ENCODE results near the gene UMODL1. TPM values are rescaled to one million over a fixed set of nuclear protein-coding genes. Genes with fewer than 3 reads are reported as not detected.
"Not testable (repeated sequence)": the region's sequence is repeated elsewhere in the genome, so short reads cannot be mapped to it uniquely, and the experiment has no call there.

The UMODL1 gene
- polyA plus RNA-seq, 2 donors: 0.12 to 0.18 TPM

GRCh38 chr21:42114646-42115045 lies 43.5 kb downstream of the UMODL1 start:
- H3K36me3 ChIP-seq (ENCODE audit: control insufficient read depth in 2 of 2, insufficient read depth in 2 of 2, low read length in 1 of 2): no peaks in the 10 kb centered on the region
- WGBS, 2 donors: 84 to 86% methylated on average over 7 of the region's 7 CpGs
- no peaks in the 10 kb centered on the region for H3K27me3 ChIP-seq (ENCODE audit: control insufficient read depth in 1 of 2, insufficient read depth in 2 of 2, low read length in 2 of 2)

GRCh38 chr21:42115136-42115683 lies 44.1 kb downstream of the UMODL1 start:
- Histone ChIP-seq H3K4me1 (ENCODE audit: control insufficient read depth in 2 of 2, insufficient read depth in 2 of 2, low read length in 1 of 2) (peaks cover 2% of the 10 kb centered on the region in 2 donors), H3K27me3 (ENCODE audit: control insufficient read depth in 1 of 2, insufficient read depth in 2 of 2, low read length in 2 of 2) (no peaks in the 10 kb centered on the region), H3K4me3 (ENCODE audit: low read depth in 1 of 2, low read length in 2 of 2) (no peak overlapping the region), H3K36me3 (ENCODE audit: control insufficient read depth in 2 of 2, insufficient read depth in 2 of 2, low read length in 1 of 2) (no peaks in the 10 kb centered on the region), H3K9me3 (ENCODE audit: control insufficient read depth in 2 of 2, insufficient read depth in 1 of 2, low read depth in 1 of 2, low read length in 1 of 2) (no peaks in the 10 kb centered on the region), H3K27ac (ENCODE audit: low read depth in 2 of 2, low read length in 1 of 2) (no peak overlapping the region)
- 85 to 94% methylated on average over 8 of the region's 8 CpGs for WGBS, 2 donors

More at GRCh38 chr21:42114646-42115045, 43.5 kb downstream of the UMODL1 start:
- Histone ChIP-seq H3K27ac (ENCODE audit: low read depth in 2 of 2, low read length in 1 of 2) (no peak overlapping the region), H3K4me3 (ENCODE audit: low read depth in 1 of 2, low read length in 2 of 2) (no peak overlapping the region), H3K4me1 (ENCODE audit: control insufficient read depth in 2 of 2, insufficient read depth in 2 of 2, low read length in 1 of 2) (peaks cover 2% of the 10 kb centered on the region in 2 donors), H3K9me3 (ENCODE audit: control insufficient read depth in 2 of 2, insufficient read depth in 1 of 2, low read depth in 1 of 2, low read length in 1 of 2) (no peaks in the 10 kb centered on the region)

GRCh38 chr21:42116551-42116950 lies 45.4 kb downstream of the UMODL1 start:
- H3K27me3 ChIP-seq (ENCODE audit: control insufficient read depth in 1 of 2, insufficient read depth in 2 of 2, low read length in 2 of 2); H3K4me3 ChIP-seq (ENCODE audit: low read depth in 1 of 2, low read length in 2 of 2); H3K36me3 ChIP-seq (ENCODE audit: control insufficient read depth in 2 of 2, insufficient read depth in 2 of 2, low read length in 1 of 2); H3K9me3 ChIP-seq (ENCODE audit: control insufficient read depth in 2 of 2, insufficient read depth in 1 of 2, low read depth in 1 of 2, low read length in 1 of 2); H3K4me1 ChIP-seq (ENCODE audit: control insufficient read depth in 2 of 2, insufficient read depth in 2 of 2, low read length in 1 of 2); H3K27ac ChIP-seq (ENCODE audit: low read depth in 2 of 2, low read length in 1 of 2): not testable (repeated sequence)
- WGBS, 2 donors: 69 to 84% methylated on average over 6 of the region's 6 CpGs

GRCh38 chr21:42117229-42117966 lies 46.3 kb downstream of the UMODL1 start:
- Histone ChIP-seq H3K4me3 (ENCODE audit: low read depth in 1 of 2, low read length in 2 of 2) (no peak overlapping the region), H3K4me1 (ENCODE audit: control insufficient read depth in 2 of 2, insufficient read depth in 2 of 2, low read length in 1 of 2) (peaks cover 2 to 11% of the 10 kb centered on the region in 2 donors), H3K9me3 (ENCODE audit: control insufficient read depth in 2 of 2, insufficient read depth in 1 of 2, low read depth in 1 of 2, low read length in 1 of 2) (no peaks in the 10 kb centered on the region), H3K36me3 (ENCODE audit: control insufficient read depth in 2 of 2, insufficient read depth in 2 of 2, low read length in 1 of 2) (no peaks in the 10 kb centered on the region), H3K27me3 (ENCODE audit: control insufficient read depth in 1 of 2, insufficient read depth in 2 of 2, low read length in 2 of 2) (no peaks in the 10 kb centered on the region), H3K27ac (ENCODE audit: low read depth in 2 of 2, low read length in 1 of 2) (no peak overlapping the region)
- 19 to 22% methylated on average over 15 of the region's 15 CpGs for WGBS, 2 donors

GRCh38 chr21:42117967-42118780 lies 47.1 kb downstream of the UMODL1 start:
- no peaks in the 10 kb centered on the region for H3K9me3 ChIP-seq (ENCODE audit: control insufficient read depth in 2 of 2, insufficient read depth in 1 of 2, low read depth in 1 of 2, low read length in 1 of 2)
- WGBS, 2 donors: 71 to 74% methylated on average over 11 to 12 of the region's 12 CpGs
- no peaks in the 10 kb centered on the region for H3K27me3 ChIP-seq (ENCODE audit: control insufficient read depth in 1 of 2, insufficient read depth in 2 of 2, low read length in 2 of 2)
- H3K27ac ChIP-seq (ENCODE audit: low read depth in 2 of 2, low read length in 1 of 2): no peak overlapping the region
- no peak overlapping the region for H3K4me3 ChIP-seq (ENCODE audit: low read depth in 1 of 2, low read length in 2 of 2)
- no peaks in the 10 kb centered on the region for H3K36me3 ChIP-seq (ENCODE audit: control insufficient read depth in 2 of 2, insufficient read depth in 2 of 2, low read length in 1 of 2)
- peaks cover 0 to 19% of the 10 kb centered on the region in 2 donors for H3K4me1 ChIP-seq (ENCODE audit: control insufficient read depth in 2 of 2, insufficient read depth in 2 of 2, low read length in 1 of 2)

- Histone ChIP-seq H3K4me3 (ENCODE audit: low read depth in 1 of 2, low read length in 2 of 2) (no peak overlapping the region), H3K4me1 (ENCODE audit: control insufficient read depth in 2 of 2, insufficient read depth in 2 of 2, low read length in 1 of 2) (peaks cover 0 to 19% of the 10 kb centered on the region in 2 donors), H3K9me3 (ENCODE audit: control insufficient read depth in 2 of 2, insufficient read depth in 1 of 2, low read depth in 1 of 2, low read length in 1 of 2) (peaks cover 0 to 2% of the 10 kb centered on the region in 2 donors), H3K36me3 (ENCODE audit: control insufficient read depth in 2 of 2, insufficient read depth in 2 of 2, low read length in 1 of 2) (no peaks in the 10 kb centered on the region), H3K27me3 (ENCODE audit: control insufficient read depth in 1 of 2, insufficient read depth in 2 of 2, low read length in 2 of 2) (no peaks in the 10 kb centered on the region), H3K27ac (ENCODE audit: low read depth in 2 of 2, low read length in 1 of 2) (no peak overlapping the region)
- 48 to 54% methylated on average over 15 of the region's 15 CpGs for WGBS, 2 donors
These were observed 47.8 kb downstream of the UMODL1 start for GRCh38 chr21:42118901-42119300.

- peaks cover 0 to 2% of the 10 kb centered on the region in 2 donors for H3K9me3 ChIP-seq (ENCODE audit: control insufficient read depth in 2 of 2, insufficient read depth in 1 of 2, low read depth in 1 of 2, low read length in 1 of 2)
- 34 to 39% methylated on average over 11 of the region's 11 CpGs for WGBS, 2 donors
- H3K36me3 ChIP-seq (ENCODE audit: control insufficient read depth in 2 of 2, insufficient read depth in 2 of 2, low read length in 1 of 2): no peaks in the 10 kb centered on the region
- peaks cover 0 to 18% of the 10 kb centered on the region in 2 donors for H3K4me1 ChIP-seq (ENCODE audit: control insufficient read depth in 2 of 2, insufficient read depth in 2 of 2, low read length in 1 of 2)
- no peak overlapping the region for H3K27ac ChIP-seq (ENCODE audit: low read depth in 2 of 2, low read length in 1 of 2)
- no peaks in the 10 kb centered on the region for H3K27me3 ChIP-seq (ENCODE audit: control insufficient read depth in 1 of 2, insufficient read depth in 2 of 2, low read length in 2 of 2)
- H3K4me3 ChIP-seq (ENCODE audit: low read depth in 1 of 2, low read length in 2 of 2): no peak overlapping the region
These were observed 49.2 kb downstream of the UMODL1 start for GRCh38 chr21:42120101-42120902.

GRCh38 chr21:42120903-42121535 lies 49.9 kb downstream of the UMODL1 start:
- Histone ChIP-seq H3K4me3 (ENCODE audit: low read depth in 1 of 2, low read length in 2 of 2) (no peak overlapping the region), H3K27me3 (ENCODE audit: control insufficient read depth in 1 of 2, insufficient read depth in 2 of 2, low read length in 2 of 2) (no peaks in the 10 kb centered on the region), H3K9me3 (ENCODE audit: control insufficient read depth in 2 of 2, insufficient read depth in 1 of 2, low read depth in 1 of 2, low read length in 1 of 2) (peaks cover 0 to 2% of the 10 kb centered on the region in 2 donors), H3K4me1 (ENCODE audit: control insufficient read depth in 2 of 2, insufficient read depth in 2 of 2, low read length in 1 of 2) (peaks cover 0 to 21% of the 10 kb centered on the region in 2 donors), H3K36me3 (ENCODE audit: control insufficient read depth in 2 of 2, insufficient read depth in 2 of 2, low read length in 1 of 2) (no peaks in the 10 kb centered on the region), H3K27ac (ENCODE audit: low read depth in 2 of 2, low read length in 1 of 2) (no peak overlapping the region)
- WGBS, 2 donors: 39 to 47% methylated on average over 13 of the region's 13 CpGs

- Histone ChIP-seq H3K27ac (ENCODE audit: low read depth in 2 of 2, low read length in 1 of 2) (no peak overlapping the region), H3K27me3 (ENCODE audit: control insufficient read depth in 1 of 2, insufficient read depth in 2 of 2, low read length in 2 of 2) (no peaks in the 10 kb centered on the region), H3K4me1 (ENCODE audit: control insufficient read depth in 2 of 2, insufficient read depth in 2 of 2, low read length in 1 of 2) (peaks cover 0 to 21% of the 10 kb centered on the region in 2 donors)
These were observed 50.7 kb downstream of the UMODL1 start for GRCh38 chr21:42121794-42122193.

More at GRCh38 chr21:42121794-42122193, 50.7 kb downstream of the UMODL1 start:
- Histone ChIP-seq H3K4me3 (ENCODE audit: low read depth in 1 of 2, low read length in 2 of 2) (no peak overlapping the region), H3K9me3 (ENCODE audit: control insufficient read depth in 2 of 2, insufficient read depth in 1 of 2, low read depth in 1 of 2, low read length in 1 of 2) (peaks cover 0 to 2% of the 10 kb centered on the region in 2 donors), H3K36me3 (ENCODE audit: control insufficient read depth in 2 of 2, insufficient read depth in 2 of 2, low read length in 1 of 2) (no peaks in the 10 kb centered on the region)
- 31 to 51% methylated on average over 4 of the region's 4 CpGs for WGBS, 2 donors

All from esophagus (tissue), 2 donors.